Occipital lobe (tissue), 2 donors: ENCODE results near the gene CIAO3. TPM values are rescaled to one million over a fixed set of nuclear protein-coding genes. Genes with fewer than 3 reads are reported as not detected.
"Not testable (repeated sequence)": the region's sequence is repeated elsewhere in the genome, so short reads cannot be mapped to it uniquely, and the experiment has no call there.

ENCODE experiments used
- DNase-seq: peaks from one replicate; lab custom pipeline; 2025; lab: John Stamatoyannopoulos, UW
- total RNA-seq: library from RNA; depleted of rRNA; stranded (reverse); fragments of >200 nt; gene quantifications from one replicate; pipeline ENCODE4 v1.2.3, GENCODE V29; 2014

Gene CIAO3
- total RNA-seq, 1 donor from 2014 or later: 48.8 TPM

- no peak for DNase-seq
These were observed 19.9 kb upstream of the CIAO3 start, which contains the start of gene MSLN for GRCh38 chr16:760545-761343. TSS of gene MSLN (plus strand) at chr16:760734. CDS start at chr16:762681, 1,947 bp downstream.

- no peak for DNase-seq
These were observed 19.3 kb upstream of the CIAO3 start for GRCh38 chr16:760065-760464.

GRCh38 chr16:759110-759910, 18.5 kb upstream of the CIAO3 start:
- no peak for DNase-seq

- no peak for DNase-seq
These were observed 15.6 kb upstream of the CIAO3 start for GRCh38 chr16:756428-756827.

- DNase-seq: no peak
These were observed 13.9 kb upstream of the CIAO3 start for GRCh38 chr16:754656-755055.

- DNase-seq: not testable (repeated sequence)
These were observed 13.4 kb upstream of the CIAO3 start for GRCh38 chr16:754121-754607.

- DNase-seq: no peak
These were observed 11.2 kb upstream of the CIAO3 start for GRCh38 chr16:752007-752312.

GRCh38 chr16:751152-752006, 10.6 kb upstream of the CIAO3 start:
- peak; percentile 68 for DNase-seq

- DNase-seq: no peak
These were observed 9.7 kb upstream of the CIAO3 start for GRCh38 chr16:750485-750884.

GRCh38 chr16:749010-749409, 8.2 kb upstream of the CIAO3 start:
- DNase-seq: no peak

- DNase-seq: no peak
These were observed 7.4 kb upstream of the CIAO3 start for GRCh38 chr16:747978-748746.

GRCh38 chr16:746637-747036, 5.8 kb upstream of the CIAO3 start:
- no peak for DNase-seq

GRCh38 chr16:745739-746138, 4.9 kb upstream of the CIAO3 start:
- no peak for DNase-seq

GRCh38 chr16:743794-744500, 3.1 kb upstream of the CIAO3 start:
- no peak for DNase-seq

GRCh38 chr16:742894-743293, 2.1 kb upstream of the CIAO3 start:
- not testable (repeated sequence) for DNase-seq

- no peak for DNase-seq
These were observed 1.3 kb upstream of the CIAO3 start for GRCh38 chr16:741986-742629.

- no peak for DNase-seq
These were observed 386 bp downstream of the CIAO3 start for GRCh38 chr16:740459-740763.

GRCh38 chr16:739560-740458, 988 bp downstream of the CIAO3 start:
- DNase-seq: no peak

GRCh38 chr16:736936-737481, 3.8 kb downstream of the CIAO3 start:
- DNase-seq: no peak
